SK-MEL-5 (cell line): Measurements from ENCODE around the gene OAT. TPM values are rescaled to one million over a fixed set of nuclear protein-coding genes. Genes with fewer than 3 reads are reported as not detected.

ENCODE experiments used
- DNase-seq: peaks from one replicate; pipeline ENCODE4 v3.0.0-alpha.2; 2016; ENCODE audit warnings: low read depth, low spot score
- in situ Hi-C: cut with HindIII; loops from 2 replicates; pipeline ENCODE4 v1.10.0; 2016; ENCODE audit warnings: low sequenced_read_pairs, high pct_unique_total_duplicates, low pct_unique_long_range_greater_than_20kb
- total RNA-seq: library from RNA; depleted of rRNA; stranded (reverse); fragments of >200 nt; shearing (Covaris generic); gene quantifications from 2 replicates; pipeline ENCODE4 v1.2.3, GENCODE V29; 2014

OAT gene
- total RNA-seq, 1 experiment from 2014 or later, result 157 TPM

DNA sequence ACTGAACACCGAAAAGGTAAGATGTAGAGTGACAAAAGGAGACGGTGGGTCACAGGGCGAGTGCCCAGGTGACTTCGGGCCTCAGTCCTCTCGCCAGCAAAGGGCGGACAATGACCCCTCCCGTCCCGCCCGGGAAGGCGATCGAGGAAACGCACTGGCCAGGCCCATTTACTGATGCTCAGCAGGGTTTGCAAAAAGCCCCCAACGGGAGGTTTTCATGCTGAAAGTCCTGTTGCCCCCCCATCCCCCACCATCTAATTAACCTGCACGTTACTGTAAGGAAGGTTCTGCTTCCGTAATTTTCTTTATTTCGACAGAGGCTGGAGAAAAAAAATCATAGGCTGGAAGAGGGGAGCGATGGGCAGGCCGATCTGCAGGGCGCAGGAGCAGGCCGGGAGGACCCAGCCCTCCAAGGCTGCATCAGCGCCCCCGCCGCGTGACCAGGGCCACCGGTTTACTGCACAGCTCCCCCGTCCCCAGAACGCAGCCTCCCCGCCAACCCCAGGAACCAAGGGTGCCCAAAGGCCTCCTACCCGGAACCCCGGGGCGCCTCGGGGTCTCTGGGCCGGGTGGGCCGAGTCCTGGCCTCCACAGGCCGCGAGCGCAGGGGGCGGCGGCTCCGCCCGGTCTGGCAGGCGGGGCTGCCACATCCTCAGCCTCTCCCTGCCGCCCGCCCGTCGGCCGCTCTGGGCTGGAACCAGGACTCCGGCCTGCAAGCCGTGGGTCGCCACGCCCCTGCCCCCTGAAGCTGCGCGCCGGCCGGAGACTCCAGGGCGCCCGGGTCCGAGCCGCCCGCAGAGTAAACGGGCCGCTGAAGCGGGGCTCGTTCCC lies 613 bp downstream of the OAT start:
- DNase-seq, result peak; percentile 40
- in situ Hi-C loops, result no loop called here

DNA sequence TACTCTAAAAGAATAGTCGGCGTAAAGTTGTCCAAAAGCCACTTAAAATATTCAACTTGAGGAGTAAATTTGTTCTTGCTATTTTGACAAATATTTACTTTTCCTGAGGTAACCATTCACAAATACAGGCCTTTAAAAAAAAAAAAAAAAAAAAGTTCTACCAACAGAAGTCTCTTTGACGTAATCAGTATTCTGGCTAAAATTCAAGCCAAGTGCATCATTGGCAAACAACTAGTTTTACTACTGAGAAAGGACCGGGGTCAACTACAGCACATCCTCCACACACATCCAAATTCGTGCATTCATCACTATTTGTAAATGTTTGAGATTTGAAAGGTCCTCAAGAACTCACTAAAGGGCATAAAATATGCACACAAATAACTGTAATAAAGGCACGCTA lies 2.0 kb downstream of the OAT start:
- in situ Hi-C loops, result no loop called here
- no peak for DNase-seq

GRCh38 chr10:124415210-124415609 lies 3.5 kb downstream of the OAT start:
- in situ Hi-C loops, result no loop called here
- no peak for DNase-seq

GRCh38 chr10:124414076-124414475 lies 4.6 kb downstream of the OAT start:
- in situ Hi-C loops, result no loop called here

DNA sequence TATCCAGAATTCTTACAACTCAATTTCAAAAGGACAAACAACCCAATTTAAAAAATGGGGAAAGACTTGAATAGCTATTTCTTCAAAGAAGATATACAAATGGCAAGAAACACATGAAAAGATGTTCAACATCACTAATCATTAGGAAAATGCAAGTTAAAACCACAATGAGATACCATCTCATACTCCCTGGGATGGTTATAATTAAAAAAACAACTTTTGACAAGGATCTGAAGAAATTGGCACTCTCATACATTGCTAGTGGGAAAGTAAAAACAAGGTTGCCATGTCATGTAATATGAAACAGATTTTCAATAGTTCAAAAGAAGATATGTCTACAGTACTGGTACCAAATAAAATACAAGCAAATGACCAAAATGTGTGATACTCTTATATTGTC lies 9.0 kb downstream of the OAT start:
- DNase-seq, result no peak
- in situ Hi-C loops, result no loop called here

More at GRCh38 chr10:124414076-124414475, 4.6 kb downstream of the OAT start:
- no peak for DNase-seq

GRCh38 chr10:124408357-124408756 lies 10.4 kb downstream of the OAT start:
- no peak for DNase-seq
- in situ Hi-C loops, result no loop called here

DNA sequence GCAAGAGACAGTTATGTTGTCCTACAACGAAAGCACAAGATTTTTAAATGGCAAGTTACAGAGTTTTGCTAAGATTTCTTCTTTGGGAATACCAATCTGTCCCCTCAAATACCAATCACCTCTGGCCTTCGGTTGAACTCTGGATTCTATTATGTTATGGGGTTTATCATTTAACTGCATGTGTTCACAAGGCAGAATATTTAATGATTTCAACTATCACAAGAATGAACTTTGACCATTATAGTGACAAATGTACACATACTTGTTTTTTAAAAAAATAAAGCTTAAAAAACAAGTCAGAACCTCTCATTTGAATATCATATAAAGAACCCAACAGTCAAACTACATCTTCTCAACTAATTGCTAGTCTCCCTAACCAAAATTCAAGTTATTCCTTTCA lies 11.3 kb downstream of the OAT start:
- no peak for DNase-seq
- in situ Hi-C loops, result no loop called here

- in situ Hi-C loops, result no loop called here
- DNase-seq, result peak; percentile 88
Measured at GRCh38 chr10:124403548-124403947, 15.2 kb downstream of the OAT start.

- no peak for DNase-seq
- in situ Hi-C loops, result no loop called here
Measured at GRCh38 chr10:124402273-124402672, 16.4 kb downstream of the OAT start.

DNA sequence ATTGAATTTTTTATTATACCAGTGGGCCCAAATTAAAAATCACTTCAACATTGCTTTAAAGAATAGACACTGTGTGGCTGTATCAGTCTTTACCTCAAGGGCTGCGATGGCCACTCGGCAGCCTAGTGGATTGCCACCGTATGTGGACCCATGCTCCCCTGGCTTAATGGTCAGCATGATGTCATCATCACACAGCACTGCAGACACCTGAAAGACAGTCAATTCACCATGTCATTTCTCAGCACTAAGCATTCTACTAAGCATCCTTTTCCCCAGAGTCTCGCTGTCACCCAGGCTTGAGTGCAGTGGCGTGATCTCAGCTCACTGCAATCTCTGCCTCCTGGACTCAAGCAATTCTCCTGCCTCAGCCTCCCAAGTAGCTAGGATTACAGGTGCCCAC lies 17.1 kb downstream of the OAT start:
- no peak for DNase-seq
- in situ Hi-C loops, result no loop called here

DNA sequence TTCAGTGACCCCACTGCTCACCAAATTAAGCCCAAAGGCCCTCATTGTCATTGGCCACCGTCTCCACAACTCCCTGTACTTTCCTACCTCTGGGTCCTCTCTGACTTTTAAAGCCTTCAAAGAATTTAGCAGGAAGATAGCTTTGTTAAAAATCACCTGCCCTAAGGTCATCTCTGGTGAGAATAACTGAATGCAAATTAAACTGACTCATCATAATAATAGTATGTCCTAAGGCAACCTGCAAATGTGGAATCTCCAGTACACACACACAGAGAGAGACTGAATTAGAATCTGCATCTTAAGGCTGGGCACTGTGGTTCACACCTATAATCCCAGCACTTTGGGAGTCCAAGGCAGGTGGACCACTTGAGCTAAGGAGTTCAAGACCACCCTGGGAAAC lies 24.1 kb downstream of the OAT start:
- no peak for DNase-seq
- in situ Hi-C loops, result loop anchor here (25.0 kb wide), 1 partner anchor 407 kb away; no protein-coding TSS in a partner anchor

DNA sequence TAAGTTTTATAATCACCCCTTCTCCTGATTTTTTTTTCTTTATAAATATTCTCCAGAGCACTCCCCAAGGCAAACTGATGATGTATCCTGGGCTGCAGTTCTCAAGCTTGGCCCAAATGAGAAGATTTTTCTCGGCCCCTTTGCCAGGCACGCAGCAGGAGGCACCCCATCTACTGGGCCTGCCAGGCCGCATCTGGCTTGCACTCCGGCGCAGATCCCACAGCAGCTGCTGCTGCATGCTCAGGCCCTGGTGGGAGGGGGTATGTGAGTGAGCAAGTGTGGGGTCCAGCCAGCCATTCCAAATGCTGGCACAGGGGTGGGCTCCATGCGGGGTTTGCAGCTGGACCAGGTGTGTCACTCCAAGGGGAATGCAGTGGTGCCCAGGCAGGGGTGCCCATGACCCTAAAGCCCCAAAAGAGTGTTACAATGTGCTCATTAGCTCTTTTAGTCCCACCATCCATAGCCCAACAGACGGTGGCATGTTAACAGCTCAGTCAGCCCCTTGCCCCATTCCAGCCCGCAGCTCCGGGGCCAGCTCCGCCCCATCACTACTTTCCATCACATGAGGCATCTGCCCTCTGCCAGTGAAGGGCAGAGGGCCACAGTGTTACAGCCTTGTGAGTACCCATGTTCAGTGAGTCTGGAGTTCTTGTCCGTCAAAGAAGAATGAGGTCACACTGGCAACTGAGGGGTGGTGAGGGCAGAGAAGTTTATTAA lies 25.9 kb downstream of the OAT start:
- DNase-seq, result no peak
- in situ Hi-C loops, result loop anchor here (25.0 kb wide), 1 partner anchor 405 kb away; no protein-coding TSS in a partner anchor

DNA sequence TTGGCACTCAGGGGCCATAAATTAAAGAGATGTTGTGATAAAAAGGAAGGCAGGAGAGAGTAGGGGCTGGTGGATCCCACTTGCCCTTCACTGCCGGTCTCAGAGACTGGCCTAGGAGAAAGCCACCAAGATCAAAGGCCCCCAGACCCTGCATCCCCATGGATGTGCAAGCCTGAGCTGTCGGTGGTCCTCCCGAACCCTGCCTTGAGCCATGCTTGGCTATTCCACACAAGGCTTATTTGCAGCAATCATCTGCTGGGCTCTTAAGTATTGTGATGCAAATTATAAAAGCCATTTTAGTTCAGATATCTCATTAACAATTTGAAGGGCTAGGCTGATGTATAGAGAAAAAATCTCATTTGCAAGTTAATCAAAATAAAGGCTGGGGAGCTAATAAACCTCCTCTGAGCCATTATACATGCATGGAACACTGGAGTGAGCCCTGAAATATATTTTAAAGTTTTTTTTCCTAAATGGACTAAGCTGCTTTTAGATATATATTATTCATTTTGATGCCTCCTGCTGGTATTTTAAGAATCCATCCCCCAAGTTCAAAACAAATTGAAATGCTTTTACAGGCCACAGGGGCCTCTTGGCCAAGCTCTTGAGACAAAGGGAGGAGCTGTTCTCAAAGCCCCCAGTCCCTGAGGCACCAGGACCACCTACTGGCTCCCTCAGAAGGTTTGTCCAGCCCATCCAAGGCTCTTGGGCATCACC lies 28.1 kb downstream of the OAT start:
- in situ Hi-C loops, result loop anchor here (25.0 kb wide), 1 partner anchor 403 kb away; no protein-coding TSS in a partner anchor
- no peak for DNase-seq

DNA sequence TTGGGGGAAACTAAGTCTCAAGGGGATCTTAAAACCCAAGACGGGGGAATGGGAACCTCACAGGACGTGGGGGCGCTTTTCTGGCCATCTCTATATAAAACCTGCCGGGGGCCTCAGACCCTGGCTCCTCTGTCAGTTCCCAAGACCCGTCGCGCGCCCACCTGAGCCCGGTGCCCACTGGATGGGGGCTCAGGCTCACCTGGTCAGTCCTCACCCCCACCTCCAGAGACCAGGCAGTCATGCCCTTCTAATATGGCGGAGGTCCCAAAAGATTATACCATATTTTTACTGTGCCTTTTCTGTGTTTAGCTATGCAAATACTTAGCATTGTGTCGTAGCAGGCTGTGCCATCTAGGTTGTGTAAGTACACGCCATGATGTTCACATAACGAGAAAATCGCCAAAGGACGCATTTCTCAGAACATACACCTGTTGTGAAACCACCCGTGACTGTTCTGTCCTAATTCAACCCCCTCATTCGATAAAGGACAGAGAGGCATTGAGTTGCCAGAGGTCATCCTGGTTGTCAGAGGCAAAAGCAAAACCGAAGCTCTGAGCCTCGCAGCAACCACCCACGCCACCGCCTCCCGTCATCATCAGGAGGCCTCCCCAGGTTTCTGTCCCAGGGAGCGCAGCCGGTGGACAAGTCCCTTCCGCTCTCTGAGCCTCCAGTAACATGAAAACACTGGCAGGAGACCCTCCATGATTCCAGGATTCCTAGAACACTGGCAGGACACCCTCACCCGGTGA lies 28.9 kb downstream of the OAT start:
- no peak for DNase-seq
- in situ Hi-C loops, result loop anchor here (25.0 kb wide), 1 partner anchor 402 kb away; no protein-coding TSS in a partner anchor

DNA sequence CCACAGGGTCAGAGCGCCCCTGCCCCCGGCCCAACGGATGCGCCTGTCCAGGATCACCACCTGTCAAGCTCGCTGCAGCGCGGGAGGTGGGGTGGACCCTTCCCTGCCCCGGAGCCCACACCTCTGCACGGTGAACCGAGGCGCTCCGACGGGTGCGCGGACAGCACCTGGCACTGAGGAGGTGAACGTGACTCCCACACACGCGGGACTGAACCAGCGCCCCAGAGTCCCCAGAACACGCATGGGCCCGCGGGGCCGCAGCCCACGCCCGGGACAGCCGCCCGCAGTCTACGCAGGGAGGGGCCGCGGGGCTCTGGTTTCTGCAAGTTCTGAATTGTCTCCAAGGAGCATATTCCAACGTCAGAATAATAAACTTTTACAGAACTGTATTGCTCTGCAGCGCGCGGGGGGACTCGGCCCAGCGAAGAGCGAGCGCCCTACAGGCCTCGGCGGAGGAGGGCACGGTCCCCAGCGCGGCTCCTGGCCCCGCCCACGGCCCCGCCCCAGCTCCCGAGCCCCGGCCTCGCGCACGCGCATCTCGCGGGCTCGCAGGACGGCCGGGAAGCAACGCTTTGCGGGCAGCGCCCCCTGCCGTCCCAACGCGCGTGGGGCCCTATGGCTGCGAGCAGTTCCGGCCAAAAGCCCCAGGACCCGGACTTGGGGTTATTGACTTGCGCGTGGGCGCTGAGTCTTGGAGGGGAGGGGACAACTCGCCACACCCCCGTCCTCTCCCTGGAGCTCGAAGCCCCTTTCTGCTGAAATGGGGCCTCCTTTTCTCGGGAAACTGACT lies 29.7 kb downstream of the OAT start:
- in situ Hi-C loops, result loop anchor here (25.0 kb wide), 1 partner anchor 402 kb away; no protein-coding TSS in a partner anchor
- DNase-seq, result peak; percentile 76

DNA sequence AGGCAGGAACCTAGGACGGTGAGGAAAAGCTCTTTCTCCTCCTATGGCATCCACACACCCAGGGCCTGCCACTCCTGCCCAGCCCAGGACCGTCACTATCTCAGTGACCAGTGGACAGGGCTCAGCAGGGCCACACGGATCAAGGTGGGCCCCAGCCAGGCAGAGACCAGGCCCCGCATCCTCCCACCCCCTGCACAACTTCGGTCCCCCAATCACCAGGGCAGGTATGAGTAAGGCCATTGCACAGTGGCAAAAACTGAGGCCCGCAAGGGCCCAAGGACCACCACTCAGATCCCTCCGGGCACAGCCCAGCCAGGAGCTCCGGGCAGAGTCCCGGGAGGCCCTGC lies 30.3 kb downstream of the OAT start:
- in situ Hi-C loops, result loop anchor here (25.0 kb wide), 1 partner anchor 401 kb away; no protein-coding TSS in a partner anchor

More for the DNA sequence above, 30.3 kb downstream of the OAT start:
- no peak for DNase-seq
